Smooth muscle cell (in vitro differentiated cells): ENCODE measurements around the gene SKAP1. TPM values are rescaled to one million over a fixed set of nuclear protein-coding genes. Genes with fewer than 3 reads are reported as not detected.

ENCODE experiments used
- DNase-seq: peaks from one replicate; lab custom pipeline; 2025; ENCODE audit not compliant: unreplicated experiment; lab: John Stamatoyannopoulos, UW
- H2AFZ ChIP-seq: fragments of 200-600 bp; sonication (generic); 2 replicates; pipeline ENCODE4 v1.6.0; 2016; ENCODE audit warnings: antibody characterized with exemption, low read depth, mild to moderate bottlenecking
- H3F3A ChIP-seq: fragments of 200-600 bp; sonication (generic); 2 replicates; pipeline ENCODE4 v1.6.0; 2017; ENCODE audit warnings: antibody characterized with exemption, low read depth
- H3K27ac ChIP-seq: fragments of 200-600 bp; sonication (generic); 2 replicates; pipeline ENCODE4 v1.5.1; 2016; ENCODE audit warnings: low read depth, mild to moderate bottlenecking
- H3K27me3 ChIP-seq: fragments of 200-600 bp; sonication (generic); 2 replicates; pipeline ENCODE4 v1.6.1; 2016; ENCODE audit warnings: low read depth, mild to moderate bottlenecking
- H3K36me3 ChIP-seq: fragments of 200-600 bp; sonication (generic); 2 replicates; pipeline ENCODE4 v1.5.1; 2016; ENCODE audit warnings: low read depth
- H3K4me1 ChIP-seq: fragments of 200-600 bp; sonication (generic); 2 replicates; pipeline ENCODE4 v1.5.1; 2016; ENCODE audit warnings: low read depth
- H3K4me2 ChIP-seq: fragments of 200-600 bp; sonication (generic); 2 replicates; pipeline ENCODE4 v1.6.0; 2016; ENCODE audit warnings: mild to moderate bottlenecking
- H3K4me3 ChIP-seq: fragments of 200-600 bp; sonication (generic); 2 replicates; pipeline ENCODE4 v1.5.1; 2016; ENCODE audit warnings: mild to moderate bottlenecking
- H3K79me2 ChIP-seq: fragments of 200-600 bp; sonication (generic); 2 replicates; pipeline ENCODE4 v1.6.0; 2016; ENCODE audit warnings: low read depth, mild to moderate bottlenecking
- H3K9ac ChIP-seq: fragments of 200-600 bp; sonication (generic); 2 replicates; pipeline ENCODE4 v1.6.0; 2016; ENCODE audit warnings: low read depth
- H3K9me3 ChIP-seq: fragments of 200-600 bp; sonication (generic); replicated peaks from 2 replicates; pipeline ENCODE4 v1.5.1; 2016; ENCODE audit warnings: low read depth
- H4K20me1 ChIP-seq: fragments of 200-600 bp; sonication (generic); 2 replicates; pipeline ENCODE4 v1.6.0; 2016; ENCODE audit warnings: low read depth
- WGBS: methylation state at CpG from one replicate; pipeline ENCODE4 v1.1.7; 2016; ENCODE audit warnings: low lambda C conversion rate; 5-methylcytosine and 5-hydroxymethylcytosine counted together
- polyA plus RNA-seq: library from polyadenylated mRNA; unstranded; fragments of >200 nt; fragmentation: Nextera tagmentation; extraction: Ambion mirVana; gene quantifications from 2 replicates; pipeline ENCODE4 v1.2.1, GENCODE V29; 2016
- total RNA-seq: library from RNA; depleted of rRNA; stranded (reverse); fragments of >200 nt; gene quantifications from 2 replicates; pipeline ENCODE4 v1.2.3, GENCODE V29; 2014
- TF ChIP-seq, protein P1 (sequence below): fragments of 200-600 bp; sonication (generic); IDR thresholded peaks from 2 replicates; pipeline ENCODE4 v1.5.1; 2017; ENCODE audit warnings: borderline replicate concordance, mild to moderate bottlenecking, antibody characterized with exemption; ENCODE audit not compliant: insufficient read depth, poor library complexity, severe bottlenecking

The SKAP1 gene
- total and polyA plus RNA-seq, 2 experiments from 2014 or later = not detected

DNA sequence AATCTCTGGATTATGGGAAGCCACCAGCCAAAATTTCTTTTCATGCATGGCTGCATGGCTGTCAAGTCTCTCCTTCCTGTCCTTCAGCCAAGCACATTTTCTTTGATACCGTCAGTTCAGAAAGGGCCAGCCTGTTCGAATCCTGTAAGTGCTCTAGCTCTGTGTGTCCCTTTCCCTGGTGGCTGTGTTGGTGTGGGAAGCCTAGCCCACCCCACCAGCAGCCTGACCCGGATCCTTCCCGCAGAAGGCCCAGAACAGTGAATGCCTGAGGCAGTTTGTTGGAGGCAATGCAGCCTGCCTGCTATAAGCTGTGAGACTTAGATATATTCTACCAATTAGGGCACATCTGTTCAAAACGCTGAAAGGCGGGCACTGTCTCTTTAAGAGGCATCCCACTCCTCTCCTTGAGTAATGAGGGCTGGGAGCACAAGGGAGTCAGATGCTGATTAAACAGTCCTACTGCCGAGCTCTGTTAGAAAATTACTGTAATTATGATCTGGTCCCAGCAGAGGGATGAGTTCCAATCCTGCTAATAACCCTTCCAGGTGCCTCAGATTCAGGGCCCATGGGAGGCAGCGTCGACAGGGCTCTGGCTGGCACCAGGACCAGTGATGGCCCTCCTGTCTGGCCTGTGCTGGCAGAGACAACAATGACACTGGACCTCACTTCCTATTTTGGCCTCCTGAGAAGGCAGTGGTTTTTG is 304.0 kb downstream of the SKAP1 start:
- no peaks in the 10 kb centered on the region for H3K79me2 ChIP-seq
- WGBS = 66% methylated on average over 9 of the region's 9 CpGs

DNA sequence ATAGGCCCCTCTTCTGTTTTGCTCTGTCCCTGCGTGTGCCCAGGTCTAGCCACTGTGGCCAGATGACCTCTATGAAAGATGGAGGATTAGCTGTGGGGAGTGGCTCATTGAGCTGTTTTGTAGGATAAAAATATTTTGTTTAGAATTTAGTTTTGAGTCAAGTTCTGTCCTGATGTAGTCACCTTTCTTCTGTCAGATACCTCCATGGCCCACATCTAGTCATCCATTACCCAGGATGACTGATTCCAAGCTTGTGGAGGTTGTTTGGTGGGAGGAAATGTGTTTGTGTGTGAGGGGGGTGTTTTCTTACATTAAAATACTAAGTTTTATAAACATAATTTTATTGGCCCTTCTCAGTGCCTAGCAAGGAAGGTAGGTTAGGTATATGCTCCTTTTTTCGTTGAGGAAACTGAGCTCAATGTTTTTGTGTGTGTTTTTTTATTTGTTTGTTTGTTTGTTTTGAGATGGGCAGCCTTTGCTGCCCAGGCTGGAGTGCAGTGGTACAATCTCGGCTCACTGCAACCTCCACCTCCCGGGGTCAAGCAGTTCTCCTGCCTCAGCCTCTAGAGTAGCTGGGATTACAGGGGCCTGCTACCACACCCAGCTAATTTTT is 306.1 kb downstream of the SKAP1 start:
- TF ChIP-seq, protein P1, sequence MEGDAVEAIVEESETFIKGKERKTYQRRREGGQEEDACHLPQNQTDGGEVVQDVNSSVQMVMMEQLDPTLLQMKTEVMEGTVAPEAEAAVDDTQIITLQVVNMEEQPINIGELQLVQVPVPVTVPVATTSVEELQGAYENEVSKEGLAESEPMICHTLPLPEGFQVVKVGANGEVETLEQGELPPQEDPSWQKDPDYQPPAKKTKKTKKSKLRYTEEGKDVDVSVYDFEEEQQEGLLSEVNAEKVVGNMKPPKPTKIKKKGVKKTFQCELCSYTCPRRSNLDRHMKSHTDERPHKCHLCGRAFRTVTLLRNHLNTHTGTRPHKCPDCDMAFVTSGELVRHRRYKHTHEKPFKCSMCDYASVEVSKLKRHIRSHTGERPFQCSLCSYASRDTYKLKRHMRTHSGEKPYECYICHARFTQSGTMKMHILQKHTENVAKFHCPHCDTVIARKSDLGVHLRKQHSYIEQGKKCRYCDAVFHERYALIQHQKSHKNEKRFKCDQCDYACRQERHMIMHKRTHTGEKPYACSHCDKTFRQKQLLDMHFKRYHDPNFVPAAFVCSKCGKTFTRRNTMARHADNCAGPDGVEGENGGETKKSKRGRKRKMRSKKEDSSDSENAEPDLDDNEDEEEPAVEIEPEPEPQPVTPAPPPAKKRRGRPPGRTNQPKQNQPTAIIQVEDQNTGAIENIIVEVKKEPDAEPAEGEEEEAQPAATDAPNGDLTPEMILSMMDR = no peak
- WGBS = 96% methylated on average over 4 of the region's 4 CpGs

More for the DNA sequence above, 304.0 kb downstream of the SKAP1 start:
- peaks cover 7% of the 10 kb centered on the region for H3K36me3 ChIP-seq
- DNase-seq = no peak
- no peak overlapping the region for H3K9ac ChIP-seq
- no peak overlapping the region for H3K4me2 ChIP-seq
- H3K9me3 ChIP-seq = no peaks in the 10 kb centered on the region
- H2AFZ ChIP-seq = no peak overlapping the region
- H4K20me1 ChIP-seq = no peaks in the 10 kb centered on the region
- no peaks in the 10 kb centered on the region for H3K27me3 ChIP-seq
- TF ChIP-seq, protein P1 = no peak
- H3K4me1 ChIP-seq = peaks cover 36% of the 10 kb centered on the region
- H3K4me3 ChIP-seq = no peak overlapping the region
- no peak overlapping the region for H3K27ac ChIP-seq
- H3F3A ChIP-seq = no peaks in the 10 kb centered on the region

DNA sequence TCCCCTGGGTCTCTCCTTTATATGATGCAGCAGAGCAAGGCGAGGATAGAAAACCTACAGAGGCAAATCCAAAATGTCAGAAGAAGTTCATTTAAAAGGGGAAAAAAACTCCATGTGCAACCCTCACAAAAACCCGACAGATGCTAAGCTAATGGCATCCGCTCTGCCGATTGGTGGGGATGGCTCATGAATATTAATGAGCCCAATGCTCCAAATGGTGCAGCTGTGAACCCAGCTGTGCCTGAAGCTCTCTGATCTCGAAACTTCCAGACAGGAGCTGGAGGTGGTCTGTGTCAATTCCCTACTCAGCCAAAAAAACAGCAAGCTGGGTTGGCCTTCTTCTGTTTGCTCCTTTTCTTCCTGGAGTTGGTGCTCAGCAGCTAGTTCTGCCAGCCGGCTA is 306.9 kb downstream of the SKAP1 start:
- Histone ChIP-seq H3K79me2 (no peaks in the 10 kb centered on the region), H3K36me3 (peaks cover 10% of the 10 kb centered on the region), H2AFZ (no peak overlapping the region), H3K4me1 (peaks cover 22% of the 10 kb centered on the region), H3K27ac (no peak overlapping the region), H4K20me1 (no peaks in the 10 kb centered on the region), H3K9ac (no peak overlapping the region), H3K9me3 (no peaks in the 10 kb centered on the region), H3K4me3 (no peak overlapping the region), H3K27me3 (no peaks in the 10 kb centered on the region), H3K4me2 (no peak overlapping the region), H3F3A (no peaks in the 10 kb centered on the region)
- DNase-seq = no peak
- WGBS = 97% methylated on average over 6 of the region's 6 CpGs
- TF ChIP-seq, protein P1 = no peak

More for the DNA sequence above, 306.1 kb downstream of the SKAP1 start:
- Histone ChIP-seq H3K27me3 (no peaks in the 10 kb centered on the region), H4K20me1 (no peaks in the 10 kb centered on the region), H3K36me3 (peaks cover 10% of the 10 kb centered on the region), H3K27ac (no peak overlapping the region), H3K4me1 (peaks cover 30% of the 10 kb centered on the region), H3K4me2 (no peak overlapping the region), H3K4me3 (no peak overlapping the region), H2AFZ (no peak overlapping the region), H3F3A (no peaks in the 10 kb centered on the region), H3K9me3 (no peaks in the 10 kb centered on the region), H3K79me2 (no peaks in the 10 kb centered on the region), H3K9ac (no peak overlapping the region)
- DNase-seq = no peak
